Panc1 (cell line): Measurements from ENCODE around the gene VSTM2L. TPM values are rescaled to one million over a fixed set of nuclear protein-coding genes. Genes with fewer than 3 reads are reported as not detected.

Source experiments
- ATAC-seq: fragments of 200-7000 bp; cut with Tn5 transposase; 2 replicates; pipeline ENCODE4 v1.9.1; 2020; ENCODE audit warnings: mild to moderate bottlenecking, moderate library complexity
- BruUV-seq: library from RNA; stranded (reverse); fragments of 400-500 nt; replicated peaks from 2 replicates; lab custom pipeline; 2021; lab: Mats Ljungman, UMichigan
- CTCF ChIA-PET: fragments of 300-600 bp; sonication (Branson Sonifier 250); formaldehyde crosslinking; loops from one replicate; lab custom pipeline; 2022; ENCODE audit warnings: antibody characterized with exemption; lab: Charles Lee
- POLR2A ChIA-PET: fragments of 300-600 bp; sonication (Branson Sonifier 250); formaldehyde crosslinking; loops from one replicate; lab custom pipeline; 2022; ENCODE audit warnings: antibody characterized with exemption; lab: Charles Lee
- DNase-seq: peaks from one replicate; pipeline ENCODE4 v3.0.0-alpha.2; 2010; ENCODE audit warnings: low read depth, low spot score
- H3K27ac ChIP-seq: 2 replicates; pipeline ENCODE4 v1.5.1; 2011; ENCODE audit warnings: mild to moderate bottlenecking, low read length, inconsistent platforms
- H3K27me3 ChIP-seq: fragments of 200-500 bp; sonication (Bioruptor generic); 2 replicates; pipeline ENCODE4 v1.6.0; 2014; ENCODE audit warnings: low read length, inconsistent platforms; ENCODE audit not compliant: control insufficient read depth, insufficient read depth
- H3K36me3 ChIP-seq: fragments of 200-500 bp; sonication (Bioruptor generic); 2 replicates; pipeline ENCODE4 v1.5.1; 2014; ENCODE audit warnings: inconsistent platforms, mild to moderate bottlenecking, low read length, moderate library complexity; ENCODE audit not compliant: control insufficient read depth, insufficient read depth
- H3K4me1 ChIP-seq: 2 replicates; pipeline ENCODE4 v1.5.1; 2011; ENCODE audit warnings: inconsistent platforms, mild to moderate bottlenecking, low read length, moderate library complexity; ENCODE audit not compliant: control insufficient read depth, insufficient read depth
- H3K4me3 ChIP-seq, 2 experiments: 2 replicates each; pipeline ENCODE4 v1.5.1; 2011 to 2012; ENCODE audit warnings: low read depth in 2 of 2, low read length in 2 of 2, mild to moderate bottlenecking in 2 of 2, inconsistent platforms in 1 of 2, moderate library complexity in 1 of 2
- H3K9me3 ChIP-seq: fragments of 200-500 bp; sonication (Bioruptor generic); 2 replicates; pipeline ENCODE4 v1.5.1; 2014; ENCODE audit warnings: low read depth, mild to moderate bottlenecking, inconsistent platforms, low read length, moderate library complexity; ENCODE audit not compliant: control insufficient read depth, insufficient read depth
- POLR2AphosphoS5 ChIP-seq: IDR thresholded peaks from 2 replicates; pipeline ENCODE4 v1.6.1; 2012; ENCODE audit warnings: mild to moderate bottlenecking, low read depth, low read length, moderate library complexity
- REST ChIP-seq, 2 experiments: IDR thresholded peaks; 2 replicates each; pipeline ENCODE4 v1.6.1; 2011 to 2012; ENCODE audit warnings: low read depth in 2 of 2, control low read depth in 1 of 2, low read length in 1 of 2, mild to moderate bottlenecking in 1 of 2, moderate library complexity in 1 of 2; ENCODE audit not compliant: insufficient read depth in 1 of 2
- SIN3A ChIP-seq: IDR thresholded peaks from 2 replicates; pipeline ENCODE4 v1.6.1; 2012; ENCODE audit warnings: low read depth, mild to moderate bottlenecking, low read length, moderate library complexity, borderline replicate concordance; ENCODE audit not compliant: insufficient read depth
- TCF7L2 ChIP-seq: IDR thresholded peaks from 2 replicates; pipeline ENCODE4 v1.6.1; 2011; ENCODE audit warnings: mild to moderate bottlenecking, low read depth, low read length, inconsistent platforms
- in situ Hi-C: cut with HindIII; loops from 2 replicates; pipeline ENCODE4 v1.10.0; 2016; ENCODE audit warnings: low sequenced_read_pairs, low pct_unique_long_range_greater_than_20kb
- intact Hi-C: fragments of 100-400 bp; cut with micrococcal nuclease; formaldehyde crosslinking; loops from one replicate; pipeline ENCODE4 v1.10.0; 2022; ENCODE audit not compliant: unreplicated experiment
- total RNA-seq: library from RNA; stranded (reverse); gene quantifications from one replicate; pipeline ENCODE4 v1.2.1, GENCODE V29; 2021; ENCODE audit not compliant: unreplicated experiment
- TF ChIP-seq, protein P1 (sequence below): fragments of 450-650 bp; IDR thresholded peaks from 2 replicates; pipeline ENCODE4 v1.5.1; 2017; ENCODE audit warnings: mild to moderate bottlenecking

The VSTM2L gene
- total RNA-seq, 1 experiment from 2014 or later, result 16.0 TPM

DNA sequence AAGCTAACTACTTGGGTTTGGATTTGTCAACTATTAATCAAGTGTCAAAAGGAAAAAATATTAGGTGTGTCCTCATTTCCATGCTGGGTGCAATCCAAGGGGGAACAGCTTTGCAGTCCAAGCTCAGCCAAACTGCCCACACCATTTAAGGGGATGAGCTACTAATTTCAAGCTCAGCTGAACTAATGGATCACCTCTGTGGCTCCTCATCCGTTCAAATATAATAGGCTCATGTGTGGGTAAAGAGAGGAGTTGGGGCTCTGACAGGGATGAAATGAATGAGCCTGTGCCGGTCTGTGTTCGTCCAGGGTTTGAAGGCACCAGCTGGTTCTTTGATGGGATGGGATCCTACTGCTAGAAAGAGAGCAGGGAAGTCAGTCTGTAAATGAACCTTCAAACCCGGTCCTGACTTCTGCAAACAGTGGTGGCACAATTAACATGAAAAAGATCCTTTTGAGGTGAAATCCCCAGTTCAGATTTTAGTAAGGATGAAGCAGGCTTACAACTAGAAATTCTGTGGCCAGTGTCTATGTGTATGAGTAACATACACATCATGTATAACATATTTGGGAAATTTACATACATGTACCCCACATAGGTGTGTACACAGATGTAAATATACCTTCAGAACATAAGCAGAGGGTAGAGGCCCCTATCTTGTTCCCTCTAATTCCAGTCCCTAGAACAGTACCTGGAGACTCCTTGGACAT lies 88.4 kb downstream of the VSTM2L start:
- Histone ChIP-seq H3K9me3 (no peaks in the 10 kb centered on the region), H3K4me3 (no peak overlapping the region), H3K27me3 (no peaks in the 10 kb centered on the region), H3K36me3 (peaks cover 6% of the 10 kb centered on the region; the same call in 1 of the 2 replicates), H3K4me1 (no peaks in the 10 kb centered on the region), H3K27ac (no peak overlapping the region)
- ChIA-PET POLR2A (no interaction called here), CTCF (interaction anchor here (0.6 kb wide), 1 partner anchor 20 kb away, joined by 3 read pairs; no protein-coding TSS in a partner anchor)
- TF ChIP-seq SIN3A, result no peak
- no peak for TF ChIP-seq TCF7L2
- TF ChIP-seq, protein P1, sequence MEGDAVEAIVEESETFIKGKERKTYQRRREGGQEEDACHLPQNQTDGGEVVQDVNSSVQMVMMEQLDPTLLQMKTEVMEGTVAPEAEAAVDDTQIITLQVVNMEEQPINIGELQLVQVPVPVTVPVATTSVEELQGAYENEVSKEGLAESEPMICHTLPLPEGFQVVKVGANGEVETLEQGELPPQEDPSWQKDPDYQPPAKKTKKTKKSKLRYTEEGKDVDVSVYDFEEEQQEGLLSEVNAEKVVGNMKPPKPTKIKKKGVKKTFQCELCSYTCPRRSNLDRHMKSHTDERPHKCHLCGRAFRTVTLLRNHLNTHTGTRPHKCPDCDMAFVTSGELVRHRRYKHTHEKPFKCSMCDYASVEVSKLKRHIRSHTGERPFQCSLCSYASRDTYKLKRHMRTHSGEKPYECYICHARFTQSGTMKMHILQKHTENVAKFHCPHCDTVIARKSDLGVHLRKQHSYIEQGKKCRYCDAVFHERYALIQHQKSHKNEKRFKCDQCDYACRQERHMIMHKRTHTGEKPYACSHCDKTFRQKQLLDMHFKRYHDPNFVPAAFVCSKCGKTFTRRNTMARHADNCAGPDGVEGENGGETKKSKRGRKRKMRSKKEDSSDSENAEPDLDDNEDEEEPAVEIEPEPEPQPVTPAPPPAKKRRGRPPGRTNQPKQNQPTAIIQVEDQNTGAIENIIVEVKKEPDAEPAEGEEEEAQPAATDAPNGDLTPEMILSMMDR, result no peak
- no peak for TF ChIP-seq REST (IDR thresholded peaks at IDR 0.05; ENCODE audit: insufficient read depth in 1 of 2, low read depth in 2 of 2, low read length in 1 of 2)
- TF ChIP-seq POLR2AphosphoS5, result no peak
- ATAC-seq, result no peak
- no TSS peak for BruUV-seq
- intact Hi-C loops, result loop anchor here (5.0 kb wide), 3 partner anchors 74 to 419 kb away; partner anchors contain the start of gene VSTM2L
- in situ Hi-C loops, result no loop called here
- no peak for DNase-seq

DNA sequence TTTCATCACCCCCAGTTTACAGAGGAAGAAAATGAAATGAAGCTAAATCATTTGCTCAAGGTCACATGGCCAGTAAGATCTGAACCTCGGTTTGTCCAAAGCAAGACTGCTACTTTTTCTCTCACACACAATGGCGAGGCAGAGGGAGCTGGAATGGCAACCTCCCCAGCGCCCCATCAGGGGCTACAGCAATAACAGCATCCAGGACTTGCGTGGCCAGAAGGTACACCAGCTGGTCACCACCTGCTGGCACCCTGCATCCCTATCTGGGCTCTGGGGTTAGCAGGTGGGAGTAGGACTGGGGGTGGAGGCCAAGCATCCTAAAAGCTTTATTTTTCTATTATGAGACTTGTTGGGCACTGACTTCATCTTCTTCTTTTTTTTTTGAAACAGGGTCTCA lies 89.0 kb downstream of the VSTM2L start:
- in situ Hi-C loops, result no loop called here
- CTCF ChIA-PET, result interaction anchor here (0.6 kb wide), 1 partner anchor 19 kb away, joined by 3 read pairs; no protein-coding TSS in a partner anchor

More for the DNA sequence above, 89.0 kb downstream of the VSTM2L start:
- intact Hi-C loops, result loop anchor here (5.0 kb wide), 3 partner anchors 75 to 420 kb away; partner anchors contain the start of gene VSTM2L
- no peak for ATAC-seq
- Histone ChIP-seq H3K4me3 (no peak overlapping the region), H3K36me3 (peaks cover 6% of the 10 kb centered on the region; the same call in 1 of the 2 replicates), H3K9me3 (no peaks in the 10 kb centered on the region), H3K4me1 (no peaks in the 10 kb centered on the region), H3K27me3 (no peaks in the 10 kb centered on the region), H3K27ac (no peak overlapping the region)
- POLR2A ChIA-PET, result no interaction called here
- DNase-seq, result no peak
- BruUV-seq, result no TSS peak
- no peak for TF ChIP-seq TCF7L2
- no peak for TF ChIP-seq REST (IDR thresholded peaks at IDR 0.05; ENCODE audit: insufficient read depth in 1 of 2, low read depth in 2 of 2, low read length in 1 of 2)
- TF ChIP-seq POLR2AphosphoS5, result no peak
- no peak for TF ChIP-seq SIN3A
- TF ChIP-seq, protein P1, result no peak
